ENCODE results near the gene PRSS38.

PRSS38 gene

GRCh38 chr1:227885135-227885647 lies 69.7 kb downstream of the PRSS38 start:
- no peak for DNase-seq (ENCODE audit: low read depth in 3 of 3)

DNA sequence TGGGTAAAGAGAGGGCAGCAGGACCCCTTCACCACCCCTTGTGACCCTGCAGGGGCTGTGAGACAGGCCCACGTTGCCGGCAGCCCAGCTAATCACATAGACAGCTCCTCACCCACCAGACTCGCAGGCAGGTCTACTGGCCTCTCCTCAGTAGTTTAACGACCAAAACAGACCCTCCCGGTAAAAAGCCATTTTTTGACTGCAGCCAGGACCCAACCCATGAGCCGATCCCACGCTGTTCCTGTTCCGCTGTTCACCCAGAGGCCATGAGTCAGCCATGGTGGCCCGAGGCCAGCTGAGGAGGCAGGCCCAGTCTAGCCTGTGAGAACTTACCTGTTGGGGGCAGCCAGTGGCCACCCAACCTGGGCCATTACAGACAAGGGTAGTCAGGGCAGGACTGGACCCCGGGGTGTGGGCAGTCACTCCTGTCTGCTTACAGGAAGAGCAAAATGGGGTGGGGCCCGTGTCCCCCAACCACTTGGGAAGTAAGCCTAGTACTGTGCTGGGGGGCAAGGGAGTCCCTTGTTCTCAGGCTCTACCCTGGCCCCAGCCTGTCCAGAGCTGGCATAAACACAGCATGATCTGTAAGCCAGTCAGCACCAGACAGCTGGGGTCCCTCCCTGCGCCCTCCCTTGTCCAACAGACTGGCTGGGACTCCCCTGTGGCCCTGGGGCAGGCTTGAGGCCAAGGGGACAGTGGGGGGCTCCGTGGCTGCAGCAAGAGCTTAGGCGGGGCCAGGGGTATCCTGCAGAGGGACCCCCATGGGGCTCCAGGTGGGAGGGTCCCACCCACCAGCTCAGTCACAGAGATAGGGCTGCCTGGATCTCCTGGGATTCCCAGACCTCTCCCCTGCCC lies 70.4 kb downstream of the PRSS38 start:
- no peak for DNase-seq (ENCODE audit: low read depth in 3 of 3)

GRCh38 chr1:227886503-227886961 lies 71.1 kb downstream of the PRSS38 start:
- DNase-seq (ENCODE audit: low read depth in 3 of 3), result no peak

- DNase-seq (ENCODE audit: low read depth in 3 of 3), result no peak
Observed at GRCh38 chr1:227886993-227887696, 71.7 kb downstream of the PRSS38 start.

- no peak for DNase-seq (ENCODE audit: low read depth in 3 of 3)
Observed at GRCh38 chr1:227887697-227888403, 72.4 kb downstream of the PRSS38 start.

DNA sequence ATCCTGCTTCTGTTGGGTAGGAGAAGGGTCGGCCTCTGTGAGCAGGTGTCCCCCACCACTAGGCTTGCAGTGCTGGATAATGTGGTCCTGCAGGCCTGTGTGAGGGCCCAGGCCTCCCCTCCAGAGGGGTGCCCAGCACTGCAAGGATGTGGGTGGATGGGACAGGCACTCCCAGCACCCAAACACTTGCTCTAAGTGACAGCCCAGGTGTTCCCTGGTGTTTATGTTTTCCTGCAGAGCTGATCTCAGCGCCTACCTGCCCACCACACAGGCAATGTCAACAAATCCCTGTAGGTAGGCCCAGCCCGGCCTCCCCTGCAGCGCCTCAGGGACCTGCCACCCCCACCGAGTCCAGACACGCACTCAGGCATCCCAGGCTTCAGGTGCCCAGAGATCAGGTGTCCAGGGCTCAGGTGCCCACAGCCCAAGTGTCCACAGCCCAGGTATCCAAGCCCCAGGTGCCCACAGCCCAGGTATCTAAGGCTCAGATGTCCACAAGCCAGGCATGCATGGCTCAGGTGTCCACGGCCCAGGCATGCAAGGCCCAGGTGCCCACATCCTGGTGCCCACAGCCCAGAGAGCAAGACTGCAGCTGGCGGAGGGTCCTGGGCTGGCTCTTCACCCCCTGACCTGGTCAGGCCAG lies 73.0 kb downstream of the PRSS38 start:
- no peak for DNase-seq (ENCODE audit: low read depth in 3 of 3)

DNA sequence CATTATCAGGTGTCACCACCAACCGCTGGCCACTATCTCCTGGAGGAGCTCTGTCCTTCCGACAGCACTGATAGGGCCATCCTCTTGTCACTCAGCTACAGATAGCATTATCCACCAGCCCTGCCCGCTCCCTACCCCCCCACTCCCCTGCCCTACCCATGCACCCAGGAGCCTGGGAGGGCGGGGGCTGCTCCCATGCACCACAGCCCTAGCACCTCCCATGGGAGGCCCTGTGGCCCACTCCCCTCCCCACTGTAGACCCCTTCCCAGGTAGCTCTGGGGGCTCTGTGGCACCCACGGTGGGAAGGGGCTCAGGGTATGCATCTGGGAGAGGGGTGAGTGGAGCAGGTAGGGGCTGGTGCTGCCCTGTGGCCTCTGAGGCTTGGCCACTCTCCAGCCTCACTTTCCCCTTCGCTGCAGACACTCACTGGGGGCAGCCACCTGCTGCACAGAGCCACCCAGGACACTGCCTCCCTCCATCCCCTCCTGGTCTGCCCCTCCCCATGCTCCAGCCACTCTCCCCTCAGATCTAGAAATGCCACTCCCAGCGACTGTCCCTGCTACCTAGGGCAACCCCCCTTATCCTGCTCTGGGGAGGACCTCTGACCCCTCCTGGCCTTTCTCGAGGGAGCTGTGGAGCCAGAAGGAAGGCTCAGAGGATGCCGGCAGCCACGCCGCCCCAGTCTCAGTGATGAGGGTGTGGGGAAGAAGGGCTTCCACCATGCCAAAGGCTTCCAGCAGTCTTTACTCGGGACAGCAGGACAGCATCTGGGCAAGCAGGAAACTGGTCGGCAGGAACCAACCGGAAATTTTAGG lies 73.8 kb downstream of the PRSS38 start:
- DNase-seq (ENCODE audit: low read depth in 3 of 3), result no peak

GRCh38 chr1:227889863-227890405 lies 74.5 kb downstream of the PRSS38 start:
- no peak for DNase-seq (ENCODE audit: low read depth in 3 of 3)

DNA sequence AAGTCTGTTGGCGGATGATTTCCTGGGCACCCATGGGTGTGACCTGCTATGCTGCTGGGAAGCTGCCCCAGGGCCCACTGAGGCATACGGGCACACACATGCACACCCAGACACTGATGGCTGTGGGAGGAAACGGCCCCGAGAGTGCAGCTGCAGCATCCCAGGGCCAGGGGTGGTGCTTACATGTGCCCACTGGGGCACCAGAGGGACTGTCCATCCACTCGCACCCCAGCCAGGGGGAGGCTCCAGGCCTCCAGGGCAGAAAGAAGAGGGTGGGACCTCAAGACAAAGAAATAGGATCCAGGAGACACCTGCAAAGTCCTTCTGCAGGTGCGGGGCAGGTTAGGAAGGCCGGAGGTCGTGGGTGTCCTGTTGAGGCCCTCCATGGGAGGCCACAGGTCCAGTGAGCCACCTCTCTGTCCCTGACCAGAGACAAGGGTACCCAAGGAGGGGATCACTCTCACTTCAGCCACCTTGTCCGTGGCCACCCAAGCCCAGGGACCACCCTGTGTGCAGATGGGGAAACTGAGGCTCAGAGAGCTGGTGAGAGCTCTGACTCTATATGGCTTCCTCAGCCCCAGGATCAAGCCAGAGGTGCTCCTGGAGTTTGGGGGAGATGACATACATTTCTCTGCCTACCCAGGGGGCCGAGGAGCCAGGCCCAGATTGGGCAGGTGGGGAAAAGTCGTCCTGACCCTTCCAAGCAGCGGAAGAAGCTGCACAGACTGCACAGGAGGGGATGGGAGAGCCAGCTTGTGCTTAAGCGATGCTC lies 75.2 kb downstream of the PRSS38 start:
- no peak for DNase-seq (ENCODE audit: low read depth in 3 of 3)

GRCh38 chr1:227891223-227891954 lies 75.9 kb downstream of the PRSS38 start:
- DNase-seq (ENCODE audit: low read depth in 3 of 3), result no peak

GRCh38 chr1:227891955-227892488 lies 76.5 kb downstream of the PRSS38 start:
- DNase-seq (ENCODE audit: low read depth in 3 of 3), result no peak

DNA sequence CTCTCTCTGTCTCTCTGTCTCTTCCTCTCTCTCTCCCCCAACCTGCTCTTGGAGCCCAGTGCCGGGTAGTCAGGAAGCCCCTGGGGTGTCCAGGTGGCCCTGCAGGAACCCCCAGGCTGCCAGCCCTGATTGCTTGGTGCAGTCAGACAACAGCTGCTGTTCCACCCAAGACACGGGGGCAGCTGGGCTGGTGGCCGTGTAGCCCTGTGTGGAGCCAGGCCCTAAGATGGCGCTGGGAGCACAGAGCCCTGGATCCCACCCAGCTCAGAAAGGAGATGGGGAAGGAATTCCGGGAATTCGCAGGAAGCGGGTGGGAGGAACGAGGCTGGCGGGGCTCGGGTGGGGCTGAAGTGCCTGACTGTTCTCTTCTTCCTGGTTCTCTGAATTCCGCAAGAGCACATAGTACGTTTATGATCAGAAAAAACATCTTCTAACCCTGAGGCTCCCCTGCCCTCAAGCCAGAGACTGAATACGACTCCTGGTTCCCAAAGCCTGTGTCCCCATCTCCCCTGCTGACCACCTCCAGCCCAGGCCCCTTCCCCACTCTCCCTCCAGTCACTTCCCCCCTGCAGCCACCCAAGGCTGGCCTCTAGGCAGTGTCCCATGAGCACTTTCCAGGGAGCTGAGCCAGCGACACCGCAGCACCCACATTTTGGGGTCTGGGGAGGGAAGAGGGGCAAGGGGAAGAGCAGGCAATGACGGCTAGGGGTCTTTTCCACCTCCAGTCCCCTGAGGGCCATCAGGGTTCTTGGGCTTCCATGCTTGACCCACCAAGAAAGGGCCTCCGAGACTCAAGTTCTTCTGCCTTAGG lies 77.2 kb downstream of the PRSS38 start:
- no peak for DNase-seq (ENCODE audit: low read depth in 3 of 3)

- no peak for DNase-seq (ENCODE audit: low read depth in 3 of 3)
Observed at GRCh38 chr1:227893300-227893948, 77.9 kb downstream of the PRSS38 start.

DNA sequence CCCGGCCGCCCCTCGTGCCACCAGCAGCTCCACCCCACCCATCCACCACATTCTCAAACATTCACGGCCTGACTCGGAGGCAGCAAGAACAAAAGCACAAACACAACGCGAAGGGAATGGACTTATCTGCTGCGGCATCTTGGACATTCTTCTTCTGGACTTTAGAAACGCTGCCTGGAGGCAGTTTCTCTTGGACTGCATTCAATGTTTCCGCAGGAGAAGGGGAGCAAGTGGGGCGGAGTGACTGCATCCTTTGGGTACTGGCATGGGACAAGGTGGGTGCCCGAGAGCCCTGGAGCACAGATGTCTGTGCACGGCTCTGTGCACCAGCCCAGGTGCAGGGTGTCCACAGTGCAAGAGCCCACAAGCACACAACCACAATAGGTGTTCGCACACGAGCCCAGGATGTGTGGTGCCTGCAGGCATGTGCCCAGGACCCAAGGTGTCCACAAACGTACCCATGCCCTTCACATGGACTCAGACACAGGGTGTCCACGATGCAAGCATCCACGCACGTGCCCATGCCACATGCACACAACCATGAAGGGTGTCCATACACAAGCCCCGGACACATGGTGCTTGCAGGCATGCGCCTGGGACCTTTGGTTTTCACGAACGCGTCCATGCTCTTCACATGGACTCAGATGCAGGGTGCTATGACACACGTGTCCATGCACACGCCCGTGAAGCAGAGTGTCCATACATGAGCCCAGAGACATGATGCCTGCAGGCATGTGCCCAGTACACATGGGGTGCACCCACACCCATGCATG lies 78.7 kb downstream of the PRSS38 start:
- DNase-seq (ENCODE audit: low read depth in 3 of 3), result no peak

DNA sequence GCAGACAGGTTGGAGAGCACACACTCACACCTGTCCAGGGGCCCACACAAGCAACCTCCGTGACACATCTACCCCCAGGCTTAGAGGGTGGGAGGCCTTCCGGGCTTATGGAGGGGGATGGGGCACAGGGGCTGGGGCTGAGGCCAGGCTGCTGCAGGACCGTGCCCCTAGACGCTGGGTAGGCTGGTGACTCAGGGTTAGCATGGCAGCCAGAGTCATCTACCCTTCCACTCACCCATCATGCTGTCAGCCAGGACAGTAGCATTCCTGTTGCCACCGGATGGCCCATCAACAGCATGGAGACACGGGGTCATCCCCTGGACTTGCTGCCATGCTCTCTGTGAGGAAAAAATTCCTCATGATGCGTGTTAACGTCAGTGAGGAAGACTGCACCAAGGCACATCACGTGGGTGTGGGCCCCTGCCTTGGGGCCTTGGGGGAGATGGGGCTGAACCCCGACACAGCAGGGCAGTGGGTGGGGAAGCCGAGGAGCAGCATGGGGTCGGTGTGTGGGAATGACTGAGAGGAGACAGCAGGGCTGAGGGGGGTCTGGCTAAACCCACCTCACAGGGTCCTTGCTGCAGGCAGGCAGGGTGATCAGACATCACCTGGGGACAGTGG lies 79.5 kb downstream of the PRSS38 start:
- no peak for DNase-seq (ENCODE audit: low read depth in 3 of 3)
